8988T (cell line): ENCODE results near the gene FBXO10.
"Not testable (repeated sequence)": the region's sequence is repeated elsewhere in the genome, so short reads cannot be mapped to it uniquely, and the experiment has no call there.

ENCODE experiments used
- DNase-seq: peaks from one replicate; pipeline ENCODE4 v3.0.0; 2011

Gene FBXO10

DNA sequence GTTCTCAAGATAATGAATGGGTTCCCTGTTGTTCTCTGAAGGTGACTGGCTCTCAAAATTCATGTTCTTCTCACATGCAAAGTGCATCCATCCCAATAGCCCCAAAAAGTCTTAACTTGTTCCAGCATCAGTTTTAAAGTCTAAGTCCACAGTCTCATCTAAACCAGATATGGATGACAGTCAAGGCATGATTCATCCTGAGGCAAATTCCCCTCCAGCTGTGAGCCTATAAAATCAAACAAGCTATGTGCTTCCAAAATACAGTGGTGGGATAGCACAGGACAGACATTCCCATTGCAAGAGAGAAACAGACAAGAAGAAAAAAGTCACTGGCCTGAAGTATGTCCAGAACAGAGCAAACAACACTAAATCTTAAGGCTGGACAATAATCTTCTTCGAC is 25.4 kb downstream of the FBXO10 start:
- no peak for DNase-seq

DNA sequence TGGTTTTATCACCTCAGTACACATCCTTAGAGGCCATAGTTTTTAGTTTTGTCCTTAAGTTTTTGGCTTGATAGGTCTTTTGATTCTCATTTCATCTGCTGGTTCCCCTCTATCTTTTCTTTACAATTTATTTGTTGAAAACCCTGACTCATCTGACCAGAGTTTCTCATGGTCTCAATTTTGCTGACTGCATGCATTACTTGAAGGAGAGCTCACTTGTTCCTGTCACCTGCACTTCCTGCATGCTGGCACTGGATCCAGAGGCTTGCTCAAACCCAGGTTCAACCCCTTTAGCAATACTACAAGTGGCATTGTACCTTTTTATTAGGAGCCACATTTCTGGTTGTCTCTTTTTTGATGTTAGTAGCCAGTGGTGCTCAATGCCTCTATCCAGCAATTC is 26.7 kb downstream of the FBXO10 start:
- DNase-seq: no peak

DNA sequence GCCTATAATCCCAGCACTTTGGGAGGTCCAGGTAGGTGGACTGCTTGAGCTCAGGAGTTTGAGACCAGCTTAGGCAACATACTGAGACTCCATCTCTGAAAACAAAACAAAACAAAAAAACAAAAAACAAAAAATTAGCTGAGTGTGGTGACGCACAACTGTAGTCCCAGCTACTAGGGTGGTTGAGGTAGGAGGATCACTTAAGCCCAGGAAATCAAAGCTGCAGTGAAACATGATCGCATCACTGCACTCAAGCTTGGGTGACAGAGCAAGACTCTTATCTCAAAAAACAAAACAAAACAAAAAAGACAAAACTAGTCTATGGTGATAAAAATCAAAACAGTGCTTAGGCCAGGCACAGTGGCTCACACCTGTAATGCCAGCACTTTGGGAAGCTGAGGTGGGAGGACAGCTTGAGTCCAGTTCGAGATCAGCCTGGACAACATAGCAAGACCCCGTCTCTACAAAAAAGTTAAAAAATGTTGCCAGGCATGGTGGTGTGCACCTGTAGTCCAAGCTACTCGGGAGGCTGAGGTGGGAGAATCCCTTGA is 28.8 kb downstream of the FBXO10 start:
- no peak for DNase-seq

DNA sequence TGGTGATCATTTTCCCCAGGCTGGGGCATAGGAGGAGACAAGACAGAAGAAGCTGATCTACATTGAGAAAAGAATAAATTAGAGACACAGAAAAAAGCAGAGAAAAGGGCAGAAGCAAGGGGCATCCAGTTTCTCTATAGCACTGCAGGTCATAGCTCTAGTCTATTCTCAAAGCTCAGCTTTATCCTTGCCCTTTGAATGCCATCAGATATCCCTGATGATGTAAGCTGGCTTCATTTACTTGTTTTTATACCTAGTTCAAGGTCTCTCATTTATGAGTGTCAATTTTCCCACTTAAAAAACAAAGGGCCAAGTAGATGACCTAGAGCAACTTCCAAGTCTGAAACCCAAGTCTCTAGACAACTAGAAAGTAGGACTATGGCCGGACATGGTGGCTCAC is 32.7 kb downstream of the FBXO10 start:
- no peak for DNase-seq

DNA sequence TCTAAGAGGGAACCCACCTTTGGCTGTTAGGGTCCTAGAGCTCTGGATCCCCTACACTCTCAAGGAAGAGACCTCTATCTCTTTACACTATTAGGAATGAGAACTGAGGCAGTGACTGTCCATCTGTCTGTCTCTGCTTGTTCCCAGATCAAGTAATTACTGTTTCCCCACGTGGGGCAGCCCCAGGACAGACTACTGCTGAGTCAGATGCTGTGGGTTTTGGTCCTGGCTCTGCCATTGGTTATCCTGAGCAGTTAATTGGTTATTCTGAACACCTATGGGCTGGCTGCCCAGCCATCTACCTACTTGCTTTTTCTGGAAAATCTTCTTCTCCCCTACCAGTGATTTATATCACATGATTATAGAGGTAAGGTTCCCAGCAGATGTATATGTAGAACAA is 33.3 kb downstream of the FBXO10 start:
- no peak for DNase-seq

DNA sequence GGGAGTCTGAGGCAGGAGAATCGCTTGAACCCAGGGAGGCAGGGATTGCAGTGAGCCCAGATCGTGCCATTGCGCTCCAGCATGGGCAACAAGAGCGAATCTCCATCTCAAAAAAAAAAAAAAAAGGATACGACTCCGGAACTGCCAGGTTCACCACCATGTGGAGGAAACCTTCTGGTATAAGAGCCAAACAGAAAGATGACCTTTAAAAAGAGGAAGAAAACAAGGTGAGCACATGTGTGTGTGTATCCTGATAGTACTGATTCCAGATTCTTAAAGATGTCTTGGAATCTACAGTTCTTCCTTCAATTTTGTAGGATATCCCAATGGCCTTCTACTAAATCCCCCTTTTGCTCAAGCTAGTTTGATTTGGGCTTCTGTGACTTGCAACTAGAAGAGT is 33.7 kb downstream of the FBXO10 start:
- no peak for DNase-seq

DNA sequence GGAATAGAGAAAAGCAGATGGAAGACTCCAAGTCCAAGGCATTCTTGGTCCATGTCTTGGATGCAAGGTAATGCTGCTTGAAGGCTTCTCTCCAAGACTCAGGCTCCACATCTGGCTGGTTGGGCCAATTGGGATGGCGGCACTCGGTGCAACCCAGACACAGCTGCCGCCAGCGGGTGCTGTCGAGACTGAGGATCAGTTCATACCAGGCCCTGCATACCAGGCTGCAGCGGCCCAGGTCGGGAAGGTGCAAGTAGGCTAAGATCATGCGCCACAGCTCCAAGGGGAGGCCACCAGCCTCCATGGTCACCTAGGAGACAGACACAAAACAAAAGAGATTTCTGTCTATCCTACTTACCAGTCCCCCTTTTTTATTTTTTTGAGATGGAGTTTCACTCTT is 34.7 kb downstream of the FBXO10 start:
- DNase-seq: no peak

DNA sequence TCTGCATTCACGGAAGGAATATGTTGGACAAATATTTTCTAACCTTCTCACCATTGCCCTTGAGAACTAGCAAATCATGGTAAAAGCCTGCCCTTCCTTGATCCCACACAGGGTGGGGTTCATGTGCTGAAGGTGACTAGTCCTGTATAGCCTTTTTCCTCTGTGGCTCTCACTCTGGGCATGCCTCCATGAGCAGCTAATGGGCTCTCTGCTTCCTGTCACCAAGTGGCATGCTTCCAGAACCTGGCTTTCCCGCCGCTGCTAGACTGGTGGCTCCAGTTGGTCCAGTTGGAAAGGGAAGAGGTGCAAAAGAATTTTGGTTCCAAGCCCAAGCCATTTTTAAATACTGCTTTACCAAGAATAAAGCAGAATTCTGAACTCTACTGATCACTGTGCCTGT is 35.5 kb downstream of the FBXO10 start:
- DNase-seq: no peak

DNA sequence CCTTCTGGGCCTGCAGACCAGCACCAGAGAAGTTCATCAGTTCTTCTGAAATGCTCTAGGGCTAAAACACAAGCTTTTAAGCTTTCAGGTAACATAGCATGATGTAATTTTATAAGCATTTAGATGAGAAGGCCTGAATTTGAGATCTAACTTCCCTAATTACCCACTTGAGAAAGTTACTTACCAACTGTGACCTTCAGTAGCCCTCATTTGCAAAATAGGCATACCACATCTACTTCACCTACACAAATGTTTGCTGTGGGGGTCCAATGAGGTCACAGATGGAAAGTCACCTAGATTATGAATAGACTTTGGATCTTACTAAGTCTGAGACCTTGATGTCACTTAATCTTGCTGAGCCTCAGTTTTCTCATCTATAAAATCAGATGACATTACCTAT is 36.5 kb downstream of the FBXO10 start:
- no peak for DNase-seq

DNA sequence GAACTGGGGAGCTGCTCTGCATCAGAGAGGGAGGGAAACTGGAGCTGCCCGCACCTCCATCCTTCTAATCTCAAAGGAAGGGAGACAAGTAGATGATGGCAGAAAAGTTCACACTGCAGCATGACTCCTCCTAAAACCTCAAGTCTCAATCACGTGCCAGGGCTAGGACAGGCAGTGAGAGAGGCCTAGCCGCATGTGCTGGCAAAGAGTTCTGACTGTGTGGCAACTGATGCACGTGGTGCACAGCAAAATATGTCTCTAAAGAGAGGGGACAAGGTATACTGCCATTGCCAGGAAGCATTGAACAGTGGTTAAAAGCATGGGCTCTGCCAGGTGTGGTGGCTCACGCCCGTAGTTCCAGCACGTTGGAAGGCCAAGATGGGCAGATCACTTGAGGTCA is 38.1 kb downstream of the FBXO10 start:
- no peak for DNase-seq

DNA sequence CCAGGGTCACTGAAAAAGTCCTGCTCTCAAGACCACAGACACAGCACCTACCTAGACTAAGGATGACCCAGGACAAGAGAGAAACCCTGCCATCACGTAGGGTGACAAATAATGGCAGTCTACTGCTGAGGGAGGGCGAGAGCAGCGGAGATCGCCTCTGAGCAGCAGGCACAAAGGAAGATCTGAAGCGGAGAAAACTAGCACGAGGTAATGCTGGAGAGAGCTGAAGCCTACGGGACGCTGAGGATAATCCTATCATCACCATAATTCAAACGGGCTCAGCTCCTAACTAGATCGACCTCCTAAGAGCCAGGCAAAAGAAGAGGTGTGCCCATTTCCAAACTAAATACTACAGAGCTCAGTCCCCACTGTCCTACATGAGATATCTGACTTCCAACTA is 41.3 kb downstream of the FBXO10 start:
- no peak for DNase-seq

DNA sequence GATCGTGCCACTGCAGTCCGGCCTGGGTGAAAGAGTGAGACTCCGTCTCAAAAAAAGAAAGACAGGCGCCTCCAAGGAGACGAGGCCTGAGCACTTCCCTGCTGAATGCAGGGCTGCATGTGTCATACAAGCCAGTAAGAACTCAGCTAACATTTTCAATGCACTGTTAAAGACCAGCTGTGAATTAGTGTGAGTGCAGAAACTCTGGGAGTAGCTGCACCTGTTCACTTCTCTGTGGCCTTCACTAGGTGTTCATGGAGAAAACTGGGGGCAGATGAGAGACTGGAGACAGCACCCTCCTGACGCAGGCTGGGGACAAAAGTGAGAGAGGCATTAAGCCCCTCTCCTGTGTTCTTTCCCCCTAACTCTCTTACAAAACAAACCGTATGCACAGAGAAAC is 41.8 kb downstream of the FBXO10 start:
- DNase-seq: no peak

DNA sequence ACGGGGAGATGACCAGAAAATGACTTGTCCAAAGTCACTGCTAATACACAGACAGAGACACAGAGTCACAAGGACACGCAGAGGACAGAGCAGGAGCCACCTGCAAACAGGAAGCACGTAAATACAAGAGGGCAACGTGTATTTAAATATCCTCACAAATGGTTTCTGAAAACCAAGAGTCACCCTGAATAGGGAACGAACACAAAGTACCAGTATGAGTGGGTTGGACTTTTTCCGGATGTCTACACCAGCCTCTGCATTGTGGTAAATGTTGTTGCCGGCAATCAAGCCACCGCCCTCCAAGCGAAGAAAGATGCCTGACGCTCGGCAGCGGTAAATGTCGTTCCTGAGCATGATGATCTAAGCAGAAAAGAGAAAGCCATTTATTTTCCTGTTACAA is 44.5 kb downstream of the FBXO10 start:
- DNase-seq: no peak

DNA sequence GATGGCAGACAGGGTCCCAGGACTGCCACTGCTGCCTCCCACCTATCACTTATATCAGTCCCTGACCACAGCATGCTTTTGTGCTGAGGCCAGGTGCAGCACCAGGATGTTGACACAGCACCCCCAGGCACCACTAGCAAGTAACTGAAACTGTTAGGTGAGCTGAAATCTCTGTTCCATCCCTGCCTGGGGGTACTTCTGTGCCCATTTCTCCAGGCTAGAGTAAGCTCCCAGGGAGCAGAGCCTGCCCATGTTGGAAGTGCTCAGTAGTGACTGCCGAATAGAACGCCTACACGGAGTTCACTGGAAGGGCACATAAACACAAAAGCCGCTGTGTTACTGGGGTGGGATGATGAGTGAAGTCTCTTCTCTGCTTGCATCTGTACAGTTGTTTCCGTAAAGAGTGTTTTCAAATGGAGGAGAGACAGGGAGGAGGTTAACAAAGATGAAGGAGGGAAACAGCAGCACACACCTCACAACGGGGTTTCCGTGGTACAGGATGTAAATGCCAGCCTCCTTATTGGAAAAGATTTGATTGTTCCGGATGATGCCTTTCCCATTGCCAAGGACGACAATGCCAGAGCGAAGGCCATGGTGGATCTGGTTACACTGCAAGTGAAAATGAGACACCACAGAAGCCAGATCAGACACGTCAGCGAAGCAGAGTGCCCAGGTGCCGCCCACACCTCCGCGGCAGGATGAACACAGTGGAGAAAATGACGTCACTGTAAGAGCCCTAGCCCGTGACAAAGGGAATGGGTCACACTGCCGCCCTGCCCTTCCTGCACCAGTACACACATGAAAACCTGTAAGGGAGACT is 47.3 kb downstream of the FBXO10 start:
- no peak for DNase-seq

DNA sequence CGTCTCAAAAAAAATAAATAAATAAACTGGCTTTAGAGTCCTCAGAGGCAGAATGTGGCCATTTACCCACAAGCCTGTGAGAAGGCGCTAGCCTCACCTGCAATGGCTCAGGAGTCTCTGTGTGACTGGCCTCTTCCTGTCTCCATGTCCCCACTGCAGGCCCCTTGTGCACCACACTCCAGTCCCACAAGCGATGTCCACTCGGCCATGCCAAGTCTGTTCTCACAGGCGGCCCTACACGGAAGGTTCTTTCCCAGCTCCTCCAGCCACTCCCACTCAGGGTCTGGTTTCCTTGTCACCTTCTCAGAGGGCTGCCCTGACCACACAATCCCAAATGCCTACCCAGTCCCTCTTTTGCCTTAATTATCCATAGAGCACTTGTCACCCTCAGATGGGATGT is 52.3 kb downstream of the FBXO10 start:
- no peak for DNase-seq

DNA sequence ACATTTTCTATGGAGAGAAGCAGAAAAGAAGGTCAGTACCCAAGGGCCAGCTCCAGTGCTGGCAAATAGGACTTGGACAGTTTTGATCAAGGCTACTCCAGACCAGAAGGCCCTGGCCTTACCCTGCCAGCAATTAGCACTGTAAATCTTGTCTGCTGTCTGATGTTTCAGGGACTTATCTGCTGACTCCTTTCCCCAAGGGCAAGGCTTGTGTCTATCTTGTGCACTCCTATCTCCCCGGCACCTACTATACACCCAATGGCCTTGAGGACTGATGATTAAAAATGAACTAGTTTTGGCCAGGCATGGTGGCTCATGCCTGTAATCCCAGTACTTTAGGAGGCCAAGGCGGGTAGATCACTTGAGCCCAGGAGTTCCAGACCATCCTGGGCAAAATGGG is 53.2 kb downstream of the FBXO10 start:
- no peak for DNase-seq

DNA sequence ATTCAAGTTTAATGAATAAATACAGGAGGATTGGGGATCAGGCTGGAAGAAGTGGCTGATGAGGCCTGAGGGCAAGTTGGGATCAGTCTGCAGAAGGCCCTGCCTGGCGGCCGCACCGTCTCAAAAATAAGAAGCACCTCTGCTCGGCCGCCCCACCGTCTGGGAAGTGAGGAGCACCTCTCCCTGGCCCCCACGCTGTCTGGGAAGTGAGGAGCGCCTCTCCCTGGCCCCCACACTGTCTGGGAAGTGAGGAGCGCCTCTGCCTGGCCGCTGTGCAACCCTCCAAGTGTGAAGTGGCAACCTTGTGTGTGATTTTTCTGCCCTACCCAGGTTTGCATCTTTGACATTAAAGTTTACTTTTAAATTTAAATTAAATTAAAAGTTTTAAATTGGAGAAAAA is 55.1 kb downstream of the FBXO10 start:
- DNase-seq: no peak

DNA sequence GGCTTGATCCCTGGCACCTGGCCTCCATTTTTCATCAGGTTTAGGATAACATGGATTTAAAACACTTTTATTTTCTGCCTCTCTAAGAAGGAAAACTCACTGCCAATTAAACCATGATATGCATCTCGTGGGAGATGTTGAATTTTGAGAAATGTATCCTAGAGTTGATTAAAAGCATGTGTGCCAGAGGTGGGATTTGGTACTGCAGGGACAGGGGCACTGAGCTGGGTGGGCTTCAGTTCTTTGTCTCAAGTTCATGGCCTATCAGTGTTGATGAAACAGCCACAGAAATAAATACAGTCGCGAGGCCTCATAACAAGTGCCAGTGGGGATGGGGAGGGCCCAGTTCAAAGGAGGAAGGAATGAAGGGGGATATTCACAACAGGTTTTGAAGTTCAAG is 55.5 kb downstream of the FBXO10 start:
- no peak for DNase-seq

DNA sequence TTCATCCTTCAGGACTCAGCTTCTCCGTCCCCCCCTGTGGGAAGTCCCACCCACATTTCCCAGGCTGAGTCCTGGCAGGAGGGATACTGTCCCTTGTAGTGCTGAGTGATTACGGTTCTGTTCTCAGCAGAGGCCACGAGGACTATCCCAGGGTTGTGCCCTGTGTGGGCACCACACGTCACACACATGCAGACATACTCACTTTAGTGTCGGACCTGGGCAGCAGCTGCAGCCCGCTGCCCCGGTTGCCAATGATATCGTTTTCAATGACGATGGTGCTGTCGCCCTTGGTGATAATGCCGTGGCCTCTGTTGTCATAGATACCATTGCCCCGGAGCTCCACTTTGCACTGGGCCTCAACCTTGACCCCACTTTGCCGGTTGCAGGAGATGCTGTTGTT is 58.3 kb downstream of the FBXO10 start:
- DNase-seq: no peak

DNA sequence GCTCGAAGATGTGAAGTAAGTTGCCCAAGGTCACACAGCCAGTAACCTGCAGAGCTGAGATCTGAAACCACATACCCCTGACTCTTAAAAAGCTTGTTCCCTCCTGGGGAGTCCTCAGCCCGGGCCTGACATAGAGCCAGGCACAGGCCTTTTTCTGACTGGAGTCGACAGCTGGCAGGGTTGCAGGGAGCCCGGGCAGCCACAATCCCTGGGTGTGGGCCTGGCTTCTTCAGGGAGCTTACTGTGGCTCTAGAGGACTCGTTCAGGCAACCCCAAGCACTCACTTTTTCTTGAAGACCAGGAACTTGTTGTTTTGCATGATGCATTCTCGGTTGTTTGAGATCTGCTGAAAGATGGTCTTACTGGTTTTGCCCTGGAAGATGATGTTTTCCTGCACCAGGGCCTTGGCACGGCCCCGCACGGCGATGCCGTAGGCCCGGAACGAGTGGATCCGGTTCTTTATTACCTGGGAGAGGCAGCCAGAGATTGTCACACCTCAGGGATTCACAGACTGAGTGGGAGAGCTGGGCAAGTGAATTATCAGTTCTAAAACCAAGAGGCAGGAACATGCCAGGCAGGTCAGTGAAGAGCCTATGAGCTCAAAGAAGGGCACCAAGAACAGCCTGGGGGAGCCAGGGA is 60.4 kb downstream of the FBXO10 start:
- no peak for DNase-seq

DNA sequence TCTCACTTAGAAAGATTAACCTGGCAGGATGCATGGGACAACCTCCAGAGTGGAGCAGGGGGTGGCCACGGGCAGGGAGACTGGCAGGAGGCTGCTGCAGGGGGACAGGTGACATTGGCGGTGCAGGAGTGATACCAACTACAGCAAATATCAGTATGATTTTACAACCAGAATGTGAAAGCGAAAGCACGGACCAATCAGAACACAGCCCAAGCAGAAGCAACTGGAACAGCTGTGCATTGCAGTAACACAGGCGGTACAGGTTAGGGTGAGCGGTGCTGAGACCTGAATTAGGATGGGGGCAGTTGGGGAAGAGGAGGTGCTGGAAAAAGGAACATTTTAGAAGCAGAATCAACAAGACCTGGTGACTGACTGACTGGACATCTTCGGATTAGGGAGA is 61.2 kb downstream of the FBXO10 start:
- no peak for DNase-seq

DNA sequence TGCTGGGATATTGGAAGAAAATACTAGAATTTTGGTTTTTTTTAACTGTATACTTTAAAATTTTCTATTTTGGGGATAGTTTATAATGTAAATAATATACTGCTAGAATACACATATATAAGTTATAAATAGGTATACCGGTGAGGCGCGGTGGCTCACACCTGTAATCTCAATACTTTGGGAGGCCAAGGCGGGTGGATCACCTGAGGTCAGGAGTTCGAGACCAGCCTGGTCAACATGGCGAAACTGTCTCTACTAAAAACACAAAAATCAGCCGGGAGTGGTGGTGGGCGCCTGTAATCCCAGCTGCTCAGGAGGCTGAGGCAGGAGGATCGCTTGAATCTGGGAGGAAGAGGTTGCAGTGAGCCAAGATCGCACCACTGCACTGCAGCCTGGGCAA is 61.8 kb downstream of the FBXO10 start:
- not testable (repeated sequence) for DNase-seq

DNA sequence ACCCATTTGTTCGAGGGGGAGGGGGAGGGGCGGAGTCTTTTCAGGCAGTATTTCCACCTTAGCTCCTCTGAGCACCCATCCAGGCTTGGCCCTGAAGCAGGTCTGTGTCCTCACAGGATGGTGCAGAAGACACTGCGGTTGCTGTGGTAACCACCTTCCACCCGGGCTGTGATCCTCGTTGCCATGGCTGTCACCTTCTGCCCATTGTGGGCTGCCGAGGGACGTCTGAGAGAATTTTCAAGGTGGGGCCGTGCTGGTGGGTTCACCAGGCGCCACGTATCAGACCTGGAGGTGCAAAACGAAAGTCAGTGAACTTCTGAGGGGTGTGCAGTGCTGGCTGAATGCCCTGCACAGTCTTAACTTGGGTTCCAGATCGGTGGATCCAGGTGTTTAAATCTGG is 63.7 kb downstream of the FBXO10 start:
- DNase-seq: no peak
